K562 (cell line): ENCODE data around the gene CUL3.
"Not testable (repeated sequence)": the region's sequence is repeated elsewhere in the genome, so short reads cannot be mapped to it uniquely, and the experiment has no call there.

Source experiments
- HDAC2 ChIP-seq: fragments of 450-650 bp; IDR thresholded peaks from 2 replicates; pipeline ENCODE4 v1.6.1; 2016; ENCODE audit warnings: mild to moderate bottlenecking
- SMAD1 ChIP-seq: fragments of 150-350 bp; IDR thresholded peaks from 2 replicates; pipeline ENCODE4 v1.6.1; 2014; ENCODE audit warnings: low read length, low read depth; ENCODE audit not compliant: partially characterized antibody
- SRSF3 ChIP-seq: fragments of 200-400 bp; formaldehyde crosslinking; IDR thresholded peaks from 2 replicates; pipeline ENCODE4 v1.6.1; 2016; ENCODE audit warnings: mild to moderate bottlenecking, low read length, moderate library complexity; ENCODE audit not compliant: insufficient read depth
- TAF9B ChIP-seq: fragments of 450-650 bp; IDR thresholded peaks from 2 replicates; pipeline ENCODE4 v1.6.1; 2018; ENCODE audit warnings: mild to moderate bottlenecking; ENCODE audit not compliant: partially characterized antibody
- TFE3 ChIP-seq: fragments of 450-650 bp; formaldehyde crosslinking; IDR thresholded peaks from 2 replicates; pipeline ENCODE4 v1.4.0; 2020; ENCODE audit warnings: mild to moderate bottlenecking, mixed read lengths
- ZNF507 ChIP-seq: conservative IDR thresholded peaks from 2 replicates; pipeline ENCODE4 v1.6.1; 2017; ENCODE audit warnings: missing genetic modification characterization, missing compliant biosample characterization

- TF ChIP-seq SMAD1; SRSF3; HDAC2; ZNF507 (tag); TAF9B; TFE3 (CRISPR knock-in tag): not testable (repeated sequence)
Measured at GRCh38 chr2:224522483-224522882, 62.7 kb downstream of the CUL3 start.
